Common myeloid progenitor, CD34-positive (primary cell): ENCODE data around the gene FGA.

Experiments used
- CTCF ChIA-PET: fragments of 350-600 bp; sonication (Branson Sonifier 250); formaldehyde crosslinking; loops from one replicate; lab custom pipeline; 2021; ENCODE audit warnings: antibody characterized with exemption; lab: Charles Lee
- POLR2A ChIA-PET: fragments of 350-600 bp; sonication (Branson Sonifier 250); formaldehyde crosslinking; loops from one replicate; lab custom pipeline; 2021; ENCODE audit warnings: antibody characterized with exemption; lab: Charles Lee
- DNase-seq, 3 donors: peaks; one replicate each; pipeline versions ENCODE4 v3.0.0 to v3.0.0-alpha.2; 2013
- H3K27ac ChIP-seq, 2 experiments: 1 replicate in 1 of 2; 2 replicates in 1 of 2; pipeline ENCODE4 v1.7.0; 2013; ENCODE audit warnings: inconsistent platforms in 2 of 2, low read length in 2 of 2, mild to moderate bottlenecking in 2 of 2, low read depth in 1 of 2, moderate library complexity in 1 of 2; ENCODE audit not compliant: severe bottlenecking in 2 of 2, insufficient read depth in 1 of 2, poor library complexity in 1 of 2
- H3K27me3 ChIP-seq, 5 experiments: replicated peaks in 2 of 5; 1 replicate in 3 of 5; 2 replicates in 2 of 5; pipeline versions ENCODE4 v1.6.1 to v1.7.0; 2013; ENCODE audit warnings: low read length in 4 of 5, mild to moderate bottlenecking in 2 of 5, moderate library complexity in 2 of 5, inconsistent platforms in 1 of 5; ENCODE audit not compliant: insufficient read depth in 5 of 5, control insufficient read depth in 4 of 5
- H3K36me3 ChIP-seq, 4 experiments: 1 replicate in 2 of 4; 2 replicates in 2 of 4; pipeline versions ENCODE4 v1.6.1 to v1.7.0; 2013; ENCODE audit warnings: low read length in 3 of 4, control low read depth in 1 of 4, mild to moderate bottlenecking in 1 of 4; ENCODE audit not compliant: control insufficient read depth in 4 of 4, insufficient read depth in 4 of 4
- H3K4me1 ChIP-seq, 4 experiments: 1 replicate in 3 of 4; 2 replicates in 1 of 4; pipeline versions ENCODE4 v1.6.1 to v1.7.1; 2013; ENCODE audit warnings: low read length in 3 of 4, mild to moderate bottlenecking in 3 of 4, control low read depth in 1 of 4, inconsistent platforms in 1 of 4, moderate library complexity in 1 of 4; ENCODE audit not compliant: control insufficient read depth in 4 of 4, insufficient read depth in 4 of 4; ENCODE audit errors: control extremely low read depth in 1 of 4
- H3K4me3 ChIP-seq, 7 experiments: 1 replicate in 4 of 7; 2 replicates in 3 of 7; pipeline versions ENCODE4 v1.5.1 to v1.7.0; 2013; ENCODE audit warnings: mild to moderate bottlenecking in 7 of 7, low read length in 6 of 7, moderate library complexity in 6 of 7, inconsistent platforms in 2 of 7, low read depth in 2 of 7, control low read depth in 1 of 7; ENCODE audit not compliant: insufficient read depth in 4 of 7, control insufficient read depth in 1 of 7; ENCODE audit errors: extremely low read depth in 1 of 7
- H3K9me3 ChIP-seq, 5 experiments: 1 replicate in 4 of 5; 2 replicates in 1 of 5; pipeline versions ENCODE4 v1.6.1 to v1.7.1; 2013; ENCODE audit warnings: low read length in 4 of 5, mild to moderate bottlenecking in 2 of 5, inconsistent platforms in 1 of 5, low read depth in 1 of 5, moderate library complexity in 1 of 5; ENCODE audit not compliant: control insufficient read depth in 4 of 5, insufficient read depth in 2 of 5; ENCODE audit errors: control extremely low read depth in 1 of 5
- WGBS: methylation state at CpG from one replicate; pipeline ENCODE4 v1.1.5; 2013; ENCODE audit not compliant: insufficient coverage; 5-methylcytosine and 5-hydroxymethylcytosine counted together

The FGA gene

DNA sequence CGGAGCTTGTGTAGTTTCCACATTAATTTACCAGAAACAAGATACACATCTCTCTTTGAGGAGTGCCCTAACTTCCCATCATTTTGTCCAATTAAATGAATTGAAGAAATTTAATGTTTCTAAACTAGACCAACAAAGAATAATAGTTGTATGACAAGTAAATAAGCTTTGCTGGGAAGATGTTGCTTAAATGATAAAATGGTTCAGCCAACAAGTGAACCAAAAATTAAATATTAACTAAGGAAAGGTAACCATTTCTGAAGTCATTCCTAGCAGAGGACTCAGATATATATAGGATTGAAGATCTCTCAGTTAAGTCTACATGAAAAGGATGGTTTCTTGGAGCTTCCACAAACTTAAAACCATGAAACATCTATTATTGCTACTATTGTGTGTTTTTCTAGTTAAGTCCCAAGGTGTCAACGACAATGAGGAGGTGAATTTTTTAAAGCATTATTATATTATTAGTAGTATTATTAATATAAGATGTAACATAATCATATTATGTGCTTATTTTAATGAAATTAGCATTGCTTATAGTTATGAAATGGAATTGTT lies 27.8 kb downstream of the FGA start, which contains the start of gene FGB:
FGB (plus strand) TSS at position 315 of the 558 bp plus-strand sequence; CDS start at position 323, 8 bp downstream.
- Histone ChIP-seq H3K36me3 (no peaks in the 10 kb centered on the region), H3K4me3 (no peak within 1 kb of the TSS), H3K4me1 (no peaks in the 10 kb centered on the region), H3K27me3 (peaks cover 0 to 3% (median 0%) of the 10 kb centered on the region in 5 experiments), H3K27ac (no peak within 1 kb of the TSS), H3K9me3 (no peaks in the 10 kb centered on the region)
- DNase-seq, result no peak
- POLR2A ChIA-PET, result no interaction called here
- CTCF ChIA-PET, result interaction anchor here (1.0 to 17.7 kb wide), 3 partner anchors 15 to 60 kb away, joined by 4 to 495 read pairs (median 5); partner anchors contain the start of gene FGG
- no CpG with 5 or more reads among the region's 2 CpGs for WGBS

DNA sequence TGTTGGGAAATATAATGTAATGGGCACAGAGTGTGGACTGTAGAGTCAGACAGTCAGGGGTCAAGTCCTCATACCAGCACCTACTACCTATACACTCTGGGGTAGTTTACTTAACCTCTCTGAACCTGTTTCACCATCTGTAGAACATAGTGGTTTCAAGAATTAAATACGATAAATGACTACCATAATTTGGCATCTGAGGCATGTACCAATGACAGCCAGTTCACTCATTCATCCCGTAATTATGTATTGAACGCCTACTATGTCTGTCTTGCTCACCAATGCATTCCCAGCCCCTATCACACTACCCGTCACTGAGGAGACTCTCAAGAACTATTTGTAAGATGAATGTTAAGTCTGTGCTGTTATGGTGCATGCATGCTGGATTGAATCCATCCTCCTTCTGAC lies 29.7 kb downstream of the FGA start:
- no peak overlapping the region for H3K4me3 ChIP-seq
- no peaks in the 10 kb centered on the region for H3K4me1 ChIP-seq
- H3K9me3 ChIP-seq, result no peaks in the 10 kb centered on the region
- POLR2A ChIA-PET, result no interaction called here
- CTCF ChIA-PET, result interaction anchor here (0.8 to 17.7 kb wide), 8 partner anchors 9 to 220 kb away, joined by 3 to 495 read pairs (median 6); partner anchors contain the start of genes FGG, PLRG1 and RBM46
- 100% methylated on average over 3 of the region's 4 CpGs for WGBS
- no peak overlapping the region for H3K27ac ChIP-seq
- H3K27me3 ChIP-seq, result peaks cover 0 to 3% (median 0%) of the 10 kb centered on the region in 5 experiments
- DNase-seq, result no peak
- no peaks in the 10 kb centered on the region for H3K36me3 ChIP-seq

DNA sequence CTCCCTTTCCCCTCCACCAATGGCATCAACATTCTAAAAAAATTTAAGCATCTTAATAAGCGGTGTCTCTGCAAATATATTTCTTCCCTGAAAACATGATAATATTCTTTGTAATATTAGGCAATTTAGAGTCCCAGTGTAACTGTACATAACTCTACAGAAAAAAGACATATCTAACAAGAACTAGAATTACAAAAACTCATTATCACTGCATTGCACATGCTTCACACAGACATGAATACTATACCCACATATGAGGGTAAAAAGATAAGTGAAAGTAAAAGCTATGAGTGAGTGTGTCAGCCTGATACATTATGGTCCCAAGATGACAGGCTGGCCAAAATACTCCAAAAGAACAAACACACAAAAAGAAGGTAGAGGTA lies 30.1 kb downstream of the FGA start:
- POLR2A ChIA-PET, result no interaction called here
- WGBS, result no CpG with 5 or more reads among the region's 1 CpG

DNA sequence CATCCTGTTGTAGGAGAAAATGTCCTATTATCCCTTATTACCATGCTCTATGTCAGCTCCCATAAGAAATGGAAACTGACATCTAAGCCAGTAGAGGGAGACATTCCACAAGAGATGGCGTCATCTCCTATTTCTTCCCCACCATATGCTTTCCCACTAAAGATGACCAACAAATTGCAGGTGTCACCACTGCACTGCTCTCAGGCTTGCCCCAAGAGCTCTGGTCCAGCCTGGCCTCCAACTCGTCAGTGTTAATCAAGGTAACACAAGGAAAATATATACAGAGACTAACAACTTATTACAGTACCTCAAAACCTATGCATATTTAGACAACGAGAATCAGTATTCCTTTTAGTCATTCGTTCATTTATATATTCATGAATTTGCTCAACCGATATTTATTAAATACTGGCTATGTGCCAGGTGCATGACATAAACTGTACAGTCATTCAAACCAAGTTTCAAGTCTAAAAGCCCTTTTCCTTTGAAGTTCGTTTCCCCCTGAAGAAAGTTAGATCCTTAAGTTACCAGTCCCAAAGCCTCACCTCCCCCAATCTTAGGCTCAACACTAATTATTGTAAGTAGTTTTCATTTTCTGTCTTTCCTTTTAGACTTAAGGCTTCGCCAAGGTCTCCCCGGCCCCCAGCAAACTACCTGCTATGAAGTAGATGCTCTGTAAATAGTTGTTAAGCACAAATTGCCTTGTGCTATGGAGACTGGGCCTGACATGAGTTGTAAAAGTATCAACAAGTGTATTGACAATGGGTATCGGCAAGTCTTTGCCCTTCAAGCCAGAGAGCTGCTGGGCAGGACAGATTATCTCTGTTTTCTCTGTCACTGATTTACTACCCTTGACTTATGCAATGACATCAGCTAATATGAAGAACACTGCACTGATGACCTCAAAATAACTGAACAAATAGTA lies 30.8 kb downstream of the FGA start:
- Histone ChIP-seq H3K27ac (no peak overlapping the region), H3K36me3 (no peaks in the 10 kb centered on the region), H3K27me3 (peaks cover 0 to 3% (median 0%) of the 10 kb centered on the region in 5 experiments), H3K4me3 (no peak overlapping the region), H3K4me1 (no peaks in the 10 kb centered on the region), H3K9me3 (no peaks in the 10 kb centered on the region)
- POLR2A ChIA-PET, result interaction anchor here (0.6 kb wide), 2 partner anchors 61 to 221 kb away, joined by 3 read pairs; no protein-coding TSS in a partner anchor
- CTCF ChIA-PET, result interaction anchor here (0.7 to 17.7 kb wide), 28 partner anchors 8 to 222 kb away, joined by 3 to 495 read pairs (median 4); partner anchors contain the start of genes FGG, PLRG1 and RBM46
- WGBS, result 80% methylated on average over 7 of the region's 9 CpGs
- peak; percentile 60 to 63 (median 60) for DNase-seq

More for the DNA sequence above, 30.1 kb downstream of the FGA start:
- H3K4me3 ChIP-seq, result no peak overlapping the region
- no peak overlapping the region for H3K27ac ChIP-seq
- DNase-seq, result peak in 2 of 3 donors; percentile 39 to 63
- CTCF ChIA-PET, result interaction anchor here (1.0 to 17.7 kb wide), 7 partner anchors 9 to 220 kb away, joined by 3 to 495 read pairs (median 8); partner anchors contain the start of genes FGG, PLRG1 and RBM46
- no peaks in the 10 kb centered on the region for H3K9me3 ChIP-seq
- H3K36me3 ChIP-seq, result no peaks in the 10 kb centered on the region
- no peaks in the 10 kb centered on the region for H3K4me1 ChIP-seq
- H3K27me3 ChIP-seq, result peaks cover 0 to 3% (median 0%) of the 10 kb centered on the region in 5 experiments

DNA sequence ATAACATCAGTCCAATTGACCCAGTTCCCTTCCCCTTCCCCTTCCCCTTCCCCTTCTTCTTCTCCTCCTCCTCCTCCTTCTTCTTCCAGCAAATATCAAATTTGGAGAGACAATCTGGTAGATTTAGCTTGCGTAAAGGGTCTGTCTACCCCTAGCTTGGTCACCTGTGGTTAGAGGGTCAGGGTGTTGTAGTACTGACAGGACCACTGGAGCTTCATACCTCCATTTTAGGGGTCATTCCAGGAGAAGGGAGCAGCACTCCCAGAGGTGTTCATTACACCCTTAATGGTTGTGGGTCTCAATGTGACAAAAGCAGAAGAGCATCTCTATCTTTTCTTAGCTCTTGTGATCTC lies 31.4 kb downstream of the FGA start:
- POLR2A ChIA-PET, result interaction anchor here (0.6 kb wide), 2 partner anchors 61 to 220 kb away, joined by 3 read pairs; no protein-coding TSS in a partner anchor
- CTCF ChIA-PET, result interaction anchor here (0.5 to 17.7 kb wide), 28 partner anchors 9 to 223 kb away, joined by 3 to 495 read pairs (median 4); partner anchors contain the start of genes FGG, PLRG1 and RBM46
- Histone ChIP-seq H3K9me3 (no peaks in the 10 kb centered on the region), H3K4me1 (no peaks in the 10 kb centered on the region), H3K27ac (no peak overlapping the region), H3K36me3 (no peaks in the 10 kb centered on the region), H3K4me3 (no peak overlapping the region), H3K27me3 (peaks cover 0 to 3% (median 0%) of the 10 kb centered on the region in 5 experiments)
- DNase-seq, result no peak
- no CpG with 5 or more reads among the region's 1 CpG for WGBS

DNA sequence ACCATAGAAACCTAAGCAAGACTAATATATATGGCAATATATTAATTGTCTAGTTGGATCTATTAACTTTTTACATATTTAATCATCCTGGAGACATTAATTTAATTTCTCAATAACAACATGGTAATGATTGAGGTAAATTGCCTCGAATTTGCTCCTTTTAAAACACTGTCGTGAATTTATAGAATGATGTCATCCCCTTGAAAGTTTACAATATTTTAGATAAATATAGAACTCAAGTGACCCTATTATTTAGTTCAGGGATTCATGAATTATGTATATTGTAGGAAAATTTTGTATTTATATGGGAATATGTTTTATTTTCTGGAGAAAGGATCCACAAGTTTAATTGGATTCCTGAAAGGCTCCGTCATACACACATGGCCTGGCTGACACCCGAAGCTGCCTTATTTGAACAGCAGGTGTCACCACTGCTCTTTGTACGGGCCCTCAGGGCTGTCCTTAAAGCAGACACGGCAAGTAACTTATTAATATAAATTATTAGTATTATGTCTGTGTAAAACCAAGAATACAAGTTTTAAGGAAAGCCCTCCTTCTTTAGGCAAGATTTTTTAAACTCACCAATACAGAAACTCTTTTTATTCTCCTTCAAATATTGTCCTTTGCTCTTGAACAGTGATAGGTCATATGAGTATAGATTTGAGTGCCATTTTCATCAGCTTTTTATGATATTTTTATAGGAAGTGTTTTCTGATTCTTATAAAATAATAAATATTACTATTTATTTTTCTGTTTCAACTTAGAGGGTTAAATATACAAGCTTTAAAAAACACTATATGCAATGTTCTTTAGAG lies 38.5 kb downstream of the FGA start:
- Histone ChIP-seq H3K27me3 (no peaks in the 10 kb centered on the region), H3K9me3 (no peaks in the 10 kb centered on the region), H3K4me3 (no peak overlapping the region), H3K27ac (no peak overlapping the region), H3K4me1 (peaks cover 8 to 20% (median 12%) of the 10 kb centered on the region in 4 experiments), H3K36me3 (peaks cover 0 to 6% (median 3%) of the 10 kb centered on the region in 4 experiments)
- DNase-seq, result peak; percentile 78 to 89 (median 85)
- CTCF ChIA-PET, result interaction anchor here (0.7 to 17.7 kb wide), 12 partner anchors 9 to 228 kb away, joined by 3 to 495 read pairs (median 4); partner anchors contain the start of gene FGG
- POLR2A ChIA-PET, result no interaction called here
- WGBS, result 17% methylated on average over 1 of the region's 6 CpGs
